ENCODE measurements around the gene TRAF3IP1.

DNA sequence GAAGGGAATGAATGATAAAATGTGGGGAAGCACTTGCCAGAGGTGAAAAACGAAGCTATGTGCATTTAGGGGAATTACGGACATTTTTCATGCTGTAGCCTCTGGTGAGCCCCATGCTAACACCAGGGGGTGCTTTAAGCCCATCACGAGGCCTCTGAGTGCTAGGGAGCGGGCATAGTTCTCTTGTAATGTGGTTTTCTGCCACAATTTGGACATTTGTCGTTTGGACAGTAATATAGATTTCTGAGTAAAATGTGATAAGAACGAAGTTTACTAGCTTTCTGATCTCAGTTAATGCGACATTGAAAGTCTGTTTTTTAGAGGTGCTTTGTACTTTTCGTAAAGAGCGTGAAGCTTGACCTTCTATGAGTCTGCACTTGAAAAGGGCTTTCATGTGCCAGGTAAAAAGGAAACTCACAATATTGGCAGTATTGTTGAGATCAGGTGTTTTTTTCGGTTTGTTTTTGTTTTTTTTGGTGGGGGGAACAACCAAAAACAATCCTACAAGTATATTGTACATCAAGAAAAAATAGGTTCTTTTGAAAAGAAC lies 50.6 kb downstream of the TRAF3IP1 start:
- TF ChIP-seq, protein P1, sequence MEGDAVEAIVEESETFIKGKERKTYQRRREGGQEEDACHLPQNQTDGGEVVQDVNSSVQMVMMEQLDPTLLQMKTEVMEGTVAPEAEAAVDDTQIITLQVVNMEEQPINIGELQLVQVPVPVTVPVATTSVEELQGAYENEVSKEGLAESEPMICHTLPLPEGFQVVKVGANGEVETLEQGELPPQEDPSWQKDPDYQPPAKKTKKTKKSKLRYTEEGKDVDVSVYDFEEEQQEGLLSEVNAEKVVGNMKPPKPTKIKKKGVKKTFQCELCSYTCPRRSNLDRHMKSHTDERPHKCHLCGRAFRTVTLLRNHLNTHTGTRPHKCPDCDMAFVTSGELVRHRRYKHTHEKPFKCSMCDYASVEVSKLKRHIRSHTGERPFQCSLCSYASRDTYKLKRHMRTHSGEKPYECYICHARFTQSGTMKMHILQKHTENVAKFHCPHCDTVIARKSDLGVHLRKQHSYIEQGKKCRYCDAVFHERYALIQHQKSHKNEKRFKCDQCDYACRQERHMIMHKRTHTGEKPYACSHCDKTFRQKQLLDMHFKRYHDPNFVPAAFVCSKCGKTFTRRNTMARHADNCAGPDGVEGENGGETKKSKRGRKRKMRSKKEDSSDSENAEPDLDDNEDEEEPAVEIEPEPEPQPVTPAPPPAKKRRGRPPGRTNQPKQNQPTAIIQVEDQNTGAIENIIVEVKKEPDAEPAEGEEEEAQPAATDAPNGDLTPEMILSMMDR (IDR thresholded peaks at IDR 0.05) = peak; percentile 16; the same call in 1 of the 2 replicates
- no peak for TF ChIP-seq ZFX (IDR thresholded peaks at IDR 0.05; ENCODE audit: borderline replicate concordance)
